Loucy (cell line): Measurements from ENCODE around the gene SRRM4.

Source experiments
- H2AFZ ChIP-seq: fragments of 200-600 bp; sonication (generic); 2 replicates; pipeline ENCODE4 v1.6.0; 2016; ENCODE audit warnings: antibody characterized with exemption, mild to moderate bottlenecking, low read length, moderate library complexity
- H3F3A ChIP-seq: fragments of 200-600 bp; 2 replicates; pipeline ENCODE4 v1.6.0; 2016; ENCODE audit warnings: antibody characterized with exemption, low read depth, mild to moderate bottlenecking
- H3K27me3 ChIP-seq: fragments of 200-600 bp; sonication (generic); 2 replicates; pipeline ENCODE4 v1.6.1; 2014; ENCODE audit warnings: low read length, mild to moderate bottlenecking; ENCODE audit not compliant: insufficient read depth, poor library complexity, severe bottlenecking
- H3K36me3 ChIP-seq: fragments of 200-600 bp; sonication (generic); 2 replicates; pipeline ENCODE4 v1.6.1; 2016; ENCODE audit warnings: low read length; ENCODE audit not compliant: insufficient read depth
- H3K4me1 ChIP-seq: fragments of 200-600 bp; sonication (generic); 2 replicates; pipeline ENCODE4 v1.5.1; 2014; ENCODE audit warnings: low read length, mild to moderate bottlenecking; ENCODE audit not compliant: insufficient read depth, poor library complexity, severe bottlenecking
- H3K4me2 ChIP-seq: fragments of 200-600 bp; sonication (generic); 2 replicates; pipeline ENCODE4 v1.6.0; 2014; ENCODE audit warnings: antibody characterized with exemption, low read length, low read depth, mild to moderate bottlenecking; ENCODE audit not compliant: poor library complexity, severe bottlenecking
- H3K4me3 ChIP-seq: fragments of 200-600 bp; sonication (generic); 2 replicates; pipeline ENCODE4 v1.5.1; 2014; ENCODE audit warnings: low read length, mild to moderate bottlenecking, mixed read lengths; ENCODE audit not compliant: poor library complexity, severe bottlenecking
- H3K79me2 ChIP-seq: fragments of 200-600 bp; sonication (generic); 2 replicates; pipeline ENCODE4 v1.6.1; 2014; ENCODE audit warnings: low read length; ENCODE audit not compliant: insufficient read depth
- H3K9ac ChIP-seq: fragments of 200-600 bp; sonication (generic); 2 replicates; pipeline ENCODE4 v1.6.0; 2014; ENCODE audit warnings: mild to moderate bottlenecking, low read depth, low read length, moderate library complexity; ENCODE audit not compliant: poor library complexity, severe bottlenecking
- H3K9me2 ChIP-seq: fragments of 200-600 bp; sonication (generic); replicated peaks from 2 replicates; pipeline ENCODE4 v1.6.1; 2016; ENCODE audit warnings: low read depth, low read length, mixed read lengths
- H3K9me3 ChIP-seq: fragments of 200-600 bp; sonication (generic); 2 replicates; pipeline ENCODE4 v1.6.1; 2014; ENCODE audit warnings: mild to moderate bottlenecking, antibody characterized with exemption, low read length, low read depth; ENCODE audit not compliant: insufficient read depth
- H4K20me1 ChIP-seq: fragments of 200-600 bp; sonication (generic); 2 replicates; pipeline ENCODE4 v1.6.0; 2014; ENCODE audit warnings: antibody characterized with exemption, low read length, mild to moderate bottlenecking; ENCODE audit not compliant: insufficient read depth, poor library complexity, severe bottlenecking
- EZH2phosphoT487 ChIP-seq: fragments of 200-600 bp; IDR thresholded peaks from 2 replicates; pipeline ENCODE4 v1.6.1; 2018; ENCODE audit warnings: antibody characterized with exemption, mild to moderate bottlenecking, moderate library complexity, borderline replicate concordance
- TF ChIP-seq, protein P1 (sequence below): fragments of 200-600 bp; sonication (generic); conservative IDR thresholded peaks from 2 replicates; pipeline ENCODE4 v1.5.1; 2014; ENCODE audit warnings: mild to moderate bottlenecking, antibody characterized with exemption, low read length

SRRM4 gene

GRCh38 chr12:119153477-119154434, 172.4 kb downstream of the SRRM4 start:
- Histone ChIP-seq H3K36me3 (no peaks in the 10 kb centered on the region), H4K20me1 (no peaks in the 10 kb centered on the region), H3K4me1 (no peaks in the 10 kb centered on the region), H3K9me3 (no peaks in the 10 kb centered on the region; the same call in 1 of the 2 replicates), H2AFZ (no peak overlapping the region), H3F3A (no peaks in the 10 kb centered on the region), H3K9ac (no peak overlapping the region), H3K27me3 (no peaks in the 10 kb centered on the region), H3K79me2 (no peaks in the 10 kb centered on the region), H3K4me2 (no peak overlapping the region), H3K9me2 (no peaks in the 10 kb centered on the region), H3K4me3 (no peak overlapping the region)
- TF ChIP-seq EZH2phosphoT487: no peak
- TF ChIP-seq, protein P1, sequence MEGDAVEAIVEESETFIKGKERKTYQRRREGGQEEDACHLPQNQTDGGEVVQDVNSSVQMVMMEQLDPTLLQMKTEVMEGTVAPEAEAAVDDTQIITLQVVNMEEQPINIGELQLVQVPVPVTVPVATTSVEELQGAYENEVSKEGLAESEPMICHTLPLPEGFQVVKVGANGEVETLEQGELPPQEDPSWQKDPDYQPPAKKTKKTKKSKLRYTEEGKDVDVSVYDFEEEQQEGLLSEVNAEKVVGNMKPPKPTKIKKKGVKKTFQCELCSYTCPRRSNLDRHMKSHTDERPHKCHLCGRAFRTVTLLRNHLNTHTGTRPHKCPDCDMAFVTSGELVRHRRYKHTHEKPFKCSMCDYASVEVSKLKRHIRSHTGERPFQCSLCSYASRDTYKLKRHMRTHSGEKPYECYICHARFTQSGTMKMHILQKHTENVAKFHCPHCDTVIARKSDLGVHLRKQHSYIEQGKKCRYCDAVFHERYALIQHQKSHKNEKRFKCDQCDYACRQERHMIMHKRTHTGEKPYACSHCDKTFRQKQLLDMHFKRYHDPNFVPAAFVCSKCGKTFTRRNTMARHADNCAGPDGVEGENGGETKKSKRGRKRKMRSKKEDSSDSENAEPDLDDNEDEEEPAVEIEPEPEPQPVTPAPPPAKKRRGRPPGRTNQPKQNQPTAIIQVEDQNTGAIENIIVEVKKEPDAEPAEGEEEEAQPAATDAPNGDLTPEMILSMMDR: no peak

GRCh38 chr12:119154435-119154818, 173.1 kb downstream of the SRRM4 start:
- TF ChIP-seq, protein P1: no peak
- no peak for TF ChIP-seq EZH2phosphoT487

DNA sequence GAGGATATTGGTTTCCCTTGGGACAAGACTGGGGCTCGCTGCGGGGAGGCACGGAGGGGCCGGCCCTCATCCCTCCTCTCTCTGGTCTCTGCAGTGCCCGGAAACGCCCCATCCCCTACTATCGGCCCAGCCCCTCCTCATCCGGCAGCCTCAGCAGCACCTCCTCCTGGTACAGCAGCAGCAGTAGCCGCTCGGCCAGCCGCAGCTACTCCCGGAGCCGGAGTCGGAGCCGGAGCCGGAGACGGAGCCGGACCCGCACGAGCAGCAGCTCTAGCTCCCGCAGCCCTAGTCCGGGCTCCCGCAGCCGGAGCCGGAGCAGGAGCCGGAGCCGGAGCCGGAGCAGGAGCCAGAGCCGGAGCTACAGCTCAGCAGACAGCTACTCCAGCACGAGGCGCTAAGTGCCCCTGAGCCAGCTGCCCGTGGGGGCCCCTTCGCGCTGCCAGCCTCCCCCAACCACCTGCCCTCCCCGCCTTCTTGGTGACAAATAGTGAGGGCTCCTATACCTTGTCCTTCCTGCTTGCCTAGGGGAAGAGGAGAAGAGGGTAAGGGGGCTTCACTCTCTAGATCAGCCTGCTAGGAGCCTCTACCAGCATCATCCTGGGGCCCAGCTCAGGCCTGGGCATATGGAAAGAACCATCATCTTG, 175.2 kb downstream of the SRRM4 start:
- Histone ChIP-seq H3K9ac (no peak overlapping the region), H3F3A (no peaks in the 10 kb centered on the region), H3K27me3 (no peaks in the 10 kb centered on the region), H2AFZ (no peak overlapping the region), H4K20me1 (no peaks in the 10 kb centered on the region), H3K4me3 (no peak overlapping the region), H3K9me3 (no peaks in the 10 kb centered on the region; the same call in 1 of the 2 replicates), H3K9me2 (no peaks in the 10 kb centered on the region), H3K36me3 (no peaks in the 10 kb centered on the region), H3K4me2 (no peak overlapping the region), H3K79me2 (no peaks in the 10 kb centered on the region), H3K4me1 (no peaks in the 10 kb centered on the region)
- no peak for TF ChIP-seq EZH2phosphoT487
- TF ChIP-seq, protein P1: no peak

More at GRCh38 chr12:119154435-119154818, 173.1 kb downstream of the SRRM4 start:
- Histone ChIP-seq H3K9me2 (no peaks in the 10 kb centered on the region), H3F3A (no peaks in the 10 kb centered on the region), H3K9me3 (no peaks in the 10 kb centered on the region; the same call in 1 of the 2 replicates), H3K27me3 (no peaks in the 10 kb centered on the region), H3K4me2 (no peak overlapping the region), H4K20me1 (no peaks in the 10 kb centered on the region), H3K4me1 (no peaks in the 10 kb centered on the region), H3K9ac (no peak overlapping the region), H3K4me3 (no peak overlapping the region), H3K79me2 (no peaks in the 10 kb centered on the region), H2AFZ (no peak overlapping the region), H3K36me3 (no peaks in the 10 kb centered on the region)
